ENCODE results near the gene OPCML.

GRCh38 chr11:132851247-132851646, 681.1 kb downstream of the OPCML start:
- no peak for TF ChIP-seq CTCF (IDR thresholded peaks at IDR 0.05)
- TF ChIP-seq POLR2AphosphoS5 (IDR thresholded peaks at IDR 0.05; ENCODE audit: low read depth, low read length), result no peak
- no peak for TF ChIP-seq SIN3A (IDR thresholded peaks at IDR 0.05; ENCODE audit: borderline replicate concordance, insufficient read depth, low read depth, low read length)
